ENCODE measurements around the gene A1BG.

The A1BG gene

GRCh38 chr19:58300620-58301019 is 52.7 kb downstream of the A1BG start:
- no peak for DNase-seq (ENCODE audit: low spot score)
- in situ Hi-C loops (cut with MboI; ENCODE audit: low pct_unique_long_range_greater_than_20kb, low sequenced_read_pairs, unreplicated experiment), result no loop called here
- TF ChIP-seq, protein P1, sequence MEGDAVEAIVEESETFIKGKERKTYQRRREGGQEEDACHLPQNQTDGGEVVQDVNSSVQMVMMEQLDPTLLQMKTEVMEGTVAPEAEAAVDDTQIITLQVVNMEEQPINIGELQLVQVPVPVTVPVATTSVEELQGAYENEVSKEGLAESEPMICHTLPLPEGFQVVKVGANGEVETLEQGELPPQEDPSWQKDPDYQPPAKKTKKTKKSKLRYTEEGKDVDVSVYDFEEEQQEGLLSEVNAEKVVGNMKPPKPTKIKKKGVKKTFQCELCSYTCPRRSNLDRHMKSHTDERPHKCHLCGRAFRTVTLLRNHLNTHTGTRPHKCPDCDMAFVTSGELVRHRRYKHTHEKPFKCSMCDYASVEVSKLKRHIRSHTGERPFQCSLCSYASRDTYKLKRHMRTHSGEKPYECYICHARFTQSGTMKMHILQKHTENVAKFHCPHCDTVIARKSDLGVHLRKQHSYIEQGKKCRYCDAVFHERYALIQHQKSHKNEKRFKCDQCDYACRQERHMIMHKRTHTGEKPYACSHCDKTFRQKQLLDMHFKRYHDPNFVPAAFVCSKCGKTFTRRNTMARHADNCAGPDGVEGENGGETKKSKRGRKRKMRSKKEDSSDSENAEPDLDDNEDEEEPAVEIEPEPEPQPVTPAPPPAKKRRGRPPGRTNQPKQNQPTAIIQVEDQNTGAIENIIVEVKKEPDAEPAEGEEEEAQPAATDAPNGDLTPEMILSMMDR (IDR thresholded peaks at IDR 0.05; ENCODE audit: extremely low read depth, insufficient read depth, missing control alignments), result no peak

- TF ChIP-seq, protein P1 (IDR thresholded peaks at IDR 0.05; ENCODE audit: extremely low read depth, insufficient read depth, missing control alignments), result no peak
- no peak for DNase-seq (ENCODE audit: low spot score)
- in situ Hi-C loops (cut with MboI; ENCODE audit: low pct_unique_long_range_greater_than_20kb, low sequenced_read_pairs, unreplicated experiment), result no loop called here
Measured at GRCh38 chr19:58296104-58296503, 57.2 kb downstream of the A1BG start.
